Measurements from ENCODE around the gene CSNK1G1. TPM values are rescaled to one million over a fixed set of nuclear protein-coding genes. Genes with fewer than 3 reads are reported as not detected.

Gene CSNK1G1
- total RNA-seq, 1 donor from 2014 or later = 32.5 TPM

DNA sequence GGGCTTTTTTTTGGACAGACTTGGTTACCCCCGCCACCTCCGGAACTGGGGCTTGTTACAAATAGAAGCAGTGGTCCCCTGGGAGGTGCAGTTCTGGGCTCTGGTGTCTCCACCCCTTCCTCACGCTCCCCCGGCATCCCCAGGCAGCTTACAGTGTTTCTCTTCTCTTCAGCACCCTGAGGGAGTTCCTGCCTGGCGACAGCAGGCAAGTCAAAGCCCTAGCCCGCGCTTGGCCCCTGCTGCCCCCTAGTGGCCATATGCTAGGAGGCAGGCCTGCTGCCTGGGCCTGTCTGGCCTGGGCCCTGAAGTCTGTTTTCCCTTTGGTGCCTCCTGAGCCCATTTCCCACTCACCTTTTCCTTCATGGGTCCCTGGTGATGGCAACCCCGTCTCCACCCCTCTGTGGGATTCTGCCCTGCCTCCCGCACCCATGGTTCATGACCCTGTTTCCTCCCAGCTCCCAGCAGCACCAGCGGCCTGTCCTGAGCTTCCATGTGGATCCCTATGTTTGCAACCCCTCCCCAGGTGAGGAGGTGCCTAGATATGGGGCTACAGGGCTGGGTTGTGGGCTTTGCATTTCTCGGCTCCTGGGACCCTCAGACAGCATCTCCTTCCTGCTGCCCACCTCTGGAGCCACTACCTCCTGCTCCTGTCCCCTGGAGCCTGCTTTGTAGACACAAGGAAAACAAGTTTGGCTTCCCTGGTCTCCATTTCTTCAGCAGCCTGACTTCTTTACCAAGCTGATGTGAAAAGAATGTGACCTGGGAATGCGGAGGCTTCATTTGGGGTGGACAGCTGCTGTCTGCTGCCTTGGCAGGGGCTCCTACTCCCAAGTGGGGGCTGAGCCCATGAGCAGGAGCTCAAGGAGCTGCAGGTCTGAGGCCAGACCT, 202.2 kb downstream of the CSNK1G1 start:
- peak; percentile 79 for DNase-seq

DNA sequence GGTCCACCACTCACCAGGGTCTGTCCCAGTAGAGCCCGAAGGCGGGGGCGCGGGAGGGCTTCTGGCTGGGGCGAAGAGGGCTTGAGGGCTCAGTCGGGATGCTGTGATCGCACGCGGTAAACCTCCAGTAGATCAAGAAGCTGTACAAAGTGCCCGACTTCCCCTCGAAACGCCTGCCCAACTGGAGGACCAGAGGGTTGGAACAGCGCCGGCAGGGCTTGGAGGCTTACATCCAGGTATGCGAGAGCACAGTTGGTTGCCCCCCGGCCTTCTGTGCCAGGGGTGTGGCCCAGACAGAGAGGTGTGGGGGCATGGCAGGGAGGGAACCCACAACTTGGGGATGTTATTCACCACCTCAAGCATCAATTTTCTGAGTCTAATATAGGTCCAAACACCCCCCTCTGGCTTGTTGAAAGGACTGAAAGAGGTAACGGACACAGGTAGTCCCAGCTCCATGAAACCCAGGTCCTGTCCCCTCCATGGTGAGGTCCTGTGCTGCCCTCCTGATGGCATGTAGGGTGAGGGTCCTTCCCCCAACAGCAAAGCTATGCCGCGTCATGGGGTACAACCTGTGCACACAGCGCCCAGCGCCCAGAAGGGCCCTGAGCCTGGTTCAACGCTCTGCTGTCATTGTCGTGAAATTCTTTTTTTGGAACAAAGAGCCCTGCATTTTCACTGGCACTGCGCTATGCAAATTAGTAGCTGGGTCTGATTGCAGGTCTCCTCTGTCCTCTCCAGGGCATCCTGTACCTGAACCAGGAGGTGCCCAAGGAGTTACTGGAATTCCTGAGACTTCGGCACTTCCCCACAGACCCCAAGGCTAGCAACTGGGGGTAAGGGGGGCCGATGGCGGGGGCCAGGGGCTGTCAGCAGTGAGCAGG, 203.2 kb downstream of the CSNK1G1 start:
- DNase-seq = no peak

DNA sequence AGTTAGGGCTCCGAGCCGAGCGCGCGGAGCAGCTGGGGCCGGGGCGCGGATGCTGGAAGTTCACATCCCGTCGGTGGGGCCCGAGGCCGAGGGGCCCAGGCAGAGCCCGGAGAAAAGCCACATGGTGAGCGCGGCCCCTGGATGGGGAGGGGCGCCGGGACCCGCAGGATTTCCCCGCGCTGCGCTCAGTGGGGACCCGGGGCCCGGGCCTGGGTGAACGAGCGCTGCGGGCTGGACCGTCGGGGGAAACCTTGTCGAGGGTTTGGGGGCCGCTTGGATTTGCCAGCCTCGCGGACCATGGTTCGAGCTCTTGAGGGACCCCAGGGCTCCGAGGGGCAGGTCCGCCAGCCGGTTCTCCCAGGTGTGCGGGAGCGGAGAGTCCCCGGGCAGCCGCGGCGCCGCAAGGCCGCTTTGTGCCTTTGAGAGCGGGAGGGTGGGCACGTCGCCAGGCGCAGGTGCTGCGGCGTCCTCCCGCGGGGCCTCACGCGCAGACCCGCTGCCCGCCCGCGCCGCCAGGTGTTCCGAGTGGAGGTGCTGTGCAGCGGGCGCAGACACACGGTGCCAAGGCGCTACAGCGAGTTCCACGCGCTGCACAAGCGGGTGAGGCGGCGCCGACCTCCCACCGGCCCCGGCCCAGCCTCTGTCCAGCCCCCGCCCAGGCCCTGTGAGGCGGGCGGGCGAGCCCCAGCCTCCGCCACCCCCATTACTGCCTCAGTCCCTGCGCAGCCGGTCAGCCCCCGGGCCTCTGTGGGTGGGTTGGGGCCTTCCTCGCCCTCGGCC, 204.1 kb downstream of the CSNK1G1 start, which contains the start of gene SNX22:
Gene SNX22, plus strand, starts transcription at position 5 of the 780 bp plus-strand sequence. Its CDS starts 45 bp downstream, at position 50.
- DNase-seq = no peak

DNA sequence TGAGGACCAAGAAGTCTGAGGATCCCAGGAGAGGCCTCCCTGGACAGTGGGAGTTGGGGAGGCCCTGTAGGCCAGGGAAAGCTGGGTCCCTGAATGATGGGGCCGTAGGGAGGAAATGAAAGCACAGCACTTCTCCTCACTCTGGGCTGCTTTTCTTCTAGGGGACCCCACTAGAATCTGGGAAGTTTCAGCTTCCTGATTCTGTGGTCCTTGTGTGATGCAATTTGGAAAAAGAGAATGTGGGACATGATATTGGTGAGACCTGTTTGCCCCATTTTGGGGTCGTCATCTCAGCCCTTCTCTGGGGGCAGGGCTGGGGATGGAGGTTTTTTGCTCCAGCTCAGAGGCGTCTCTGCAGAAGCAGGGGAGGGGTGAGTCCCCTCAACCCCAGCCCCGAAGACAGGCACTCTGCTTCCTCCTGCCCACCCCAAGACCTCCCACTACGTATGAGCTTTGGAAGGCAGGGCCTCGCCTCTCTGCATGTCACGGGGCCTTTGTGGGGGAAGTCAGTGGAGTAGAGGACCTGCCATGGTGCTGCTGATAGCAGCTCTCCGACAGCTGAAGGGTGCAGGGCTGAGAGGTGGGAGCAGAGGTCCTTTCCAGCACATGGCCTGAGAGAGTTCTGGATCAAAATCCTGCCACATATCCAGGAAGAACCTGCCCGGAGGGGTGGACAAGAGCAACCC, 205.9 kb downstream of the CSNK1G1 start:
- DNase-seq = no peak

DNA sequence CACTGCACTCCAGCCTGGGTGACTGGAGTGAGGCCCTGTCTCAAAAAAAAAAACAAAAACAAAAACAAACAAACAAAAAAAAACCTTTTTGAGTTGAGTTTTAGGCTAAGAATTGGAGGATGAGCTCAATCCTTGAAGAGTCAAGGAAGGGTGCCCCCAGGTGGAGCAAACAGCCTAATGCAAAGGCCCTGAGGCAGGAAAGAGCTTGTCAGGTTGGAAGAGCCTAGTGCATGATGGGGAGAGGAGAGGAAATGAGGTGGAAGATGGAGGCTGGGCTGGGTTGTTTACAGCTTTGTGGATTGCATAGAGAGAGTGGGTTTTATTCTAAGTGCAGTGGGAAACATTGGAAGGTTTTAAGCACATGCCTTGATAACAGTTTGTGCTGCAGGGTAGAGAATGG, 206.5 kb downstream of the CSNK1G1 start:
- no peak for DNase-seq

DNA sequence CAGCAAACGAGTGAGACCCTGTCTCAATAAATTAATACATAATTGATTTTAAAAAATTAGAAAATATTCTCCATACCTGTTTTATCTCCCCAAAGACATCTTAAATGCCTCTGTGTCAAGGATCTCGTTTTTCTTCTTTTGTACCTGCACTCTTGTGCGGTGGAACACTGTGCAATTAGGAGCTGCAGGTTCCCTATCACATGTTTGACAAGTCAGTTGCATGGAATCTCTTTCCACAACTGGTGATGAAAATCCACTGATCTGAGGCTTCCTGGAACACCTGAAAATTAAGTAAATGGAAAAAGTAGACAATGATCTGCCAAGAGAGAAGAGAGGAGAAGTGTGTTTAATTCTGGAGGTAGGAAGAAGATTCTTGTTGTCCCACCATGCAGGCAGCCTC, 207.4 kb downstream of the CSNK1G1 start:
- no peak for DNase-seq

DNA sequence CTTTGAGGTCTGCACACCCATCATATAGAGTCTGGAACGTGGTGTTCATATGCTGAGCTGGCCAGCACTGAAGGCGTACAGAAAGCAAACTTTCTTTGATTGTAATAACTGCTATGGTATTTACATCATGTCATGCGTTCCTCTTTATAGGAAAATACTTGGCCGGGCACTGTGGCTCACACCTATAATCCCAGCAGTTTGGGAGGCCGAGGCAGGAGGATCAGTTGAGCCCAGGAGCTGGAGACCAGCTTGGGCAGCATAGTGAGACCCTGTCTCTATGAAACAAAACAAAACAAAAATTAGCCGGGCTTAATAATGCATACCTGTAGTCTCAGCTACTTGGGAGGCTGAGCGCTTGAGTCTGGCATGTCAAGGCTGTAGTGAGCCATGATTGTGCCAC, 207.8 kb downstream of the CSNK1G1 start:
- no peak for DNase-seq

DNA sequence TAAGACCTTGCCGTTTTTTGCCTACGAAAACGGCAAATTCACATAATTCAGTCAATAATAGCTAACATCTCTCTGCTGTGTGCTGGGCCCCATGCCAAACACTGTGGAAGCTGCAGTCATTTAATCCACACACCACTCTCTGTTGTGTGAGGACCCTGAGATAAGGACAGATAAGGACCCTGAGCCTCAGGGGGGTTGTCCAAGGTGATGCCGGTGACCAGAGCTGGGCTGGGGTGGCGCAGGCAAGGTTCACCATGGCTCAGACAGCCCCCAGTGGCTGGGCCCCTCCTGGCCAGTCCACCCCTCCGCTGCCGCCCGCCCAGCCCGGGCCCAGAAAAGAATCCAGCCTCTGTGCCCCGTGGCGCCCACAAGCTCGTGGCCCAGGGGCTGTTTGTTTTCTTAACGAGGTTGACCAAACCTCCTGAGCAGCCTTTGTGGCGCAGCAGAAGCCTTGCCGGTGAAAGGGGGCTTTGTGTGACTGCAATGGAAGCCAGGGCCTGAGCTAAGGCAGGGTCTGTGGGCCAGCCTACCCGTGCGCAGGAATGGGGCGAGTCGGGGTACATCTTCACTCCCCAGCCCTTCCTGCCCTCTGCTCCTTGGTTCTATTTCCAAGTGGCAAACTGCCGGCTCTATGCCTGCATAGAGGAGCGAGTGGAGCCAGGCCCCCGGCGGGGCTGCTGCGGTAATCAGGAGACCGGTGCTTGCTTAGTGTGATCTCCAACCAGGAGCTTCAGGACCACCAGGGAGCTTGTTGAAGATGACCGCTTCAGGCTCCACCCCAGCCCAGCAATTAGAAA, 208.9 kb downstream of the CSNK1G1 start:
- no peak for DNase-seq

DNA sequence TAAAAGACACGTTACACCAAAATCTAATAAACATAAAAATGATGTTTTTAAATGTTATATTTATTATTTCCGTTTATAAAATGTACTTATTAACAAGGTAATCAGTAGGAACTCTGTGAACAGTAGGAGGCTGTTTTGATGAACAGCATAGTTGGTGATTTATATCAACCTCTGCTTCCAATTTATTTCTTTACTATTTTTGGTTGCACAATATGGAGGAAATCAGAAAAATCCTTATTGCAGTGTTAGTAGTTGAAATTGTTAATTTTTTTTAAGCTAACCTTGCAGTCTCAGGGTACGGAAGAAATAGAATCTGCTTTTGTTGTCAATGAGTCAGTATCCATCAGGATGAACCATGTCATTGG, 209.5 kb downstream of the CSNK1G1 start:
- peak; percentile 17 for DNase-seq

DNA sequence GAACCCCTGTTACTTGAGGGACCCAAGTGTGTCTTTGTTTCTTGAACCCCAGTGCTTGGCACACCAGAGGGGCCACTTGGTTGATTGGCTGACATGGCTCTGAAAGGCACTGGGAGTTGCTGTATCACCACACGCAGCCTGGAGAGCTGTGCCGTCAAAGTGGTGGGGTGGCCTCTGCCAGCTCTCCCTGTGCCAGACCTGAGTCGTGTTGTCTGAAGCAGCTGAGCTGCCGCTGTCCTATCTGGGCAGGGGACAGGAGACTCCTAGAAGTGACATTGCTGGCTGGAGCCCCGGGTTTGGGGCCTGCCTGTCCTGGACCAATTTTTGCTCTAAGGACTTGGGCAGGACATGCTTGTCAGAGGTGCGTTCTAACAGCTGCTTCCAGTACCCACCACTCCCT, 209.9 kb downstream of the CSNK1G1 start:
- DNase-seq = no peak

DNA sequence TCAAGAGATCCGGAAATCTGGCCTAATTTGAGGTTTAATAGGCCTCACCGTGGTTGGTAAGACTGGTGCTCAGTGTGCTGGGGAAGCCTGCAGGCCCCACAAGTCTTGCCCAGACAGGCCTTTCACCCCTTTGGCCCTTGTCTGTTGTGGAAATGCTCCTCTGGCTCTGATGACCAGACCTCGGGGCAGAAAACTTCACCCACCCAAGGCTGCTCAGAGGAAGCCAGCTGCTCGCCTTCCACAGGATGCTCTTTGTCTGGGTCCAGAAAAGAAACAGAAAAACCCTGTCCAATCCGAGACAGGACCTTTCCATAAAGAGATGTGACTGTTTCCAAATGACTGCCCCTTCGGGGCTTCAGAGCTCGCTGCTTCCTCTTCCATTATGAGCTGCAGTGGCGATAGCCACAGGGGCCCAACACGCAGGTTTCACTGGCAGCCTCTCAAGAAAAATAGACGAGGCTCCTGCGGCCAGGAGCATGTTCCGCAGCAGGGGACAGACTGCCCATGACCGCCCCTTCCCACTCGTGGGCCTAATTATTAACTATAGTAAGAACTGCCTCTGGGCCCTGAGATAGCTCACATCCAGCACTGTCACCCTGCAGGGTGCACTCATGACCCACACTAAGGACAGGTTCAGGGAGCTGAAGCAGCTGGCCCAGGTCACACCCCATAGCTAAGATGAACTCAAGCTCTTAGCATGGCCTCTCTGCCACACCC, 211.2 kb downstream of the CSNK1G1 start:
- no peak for DNase-seq

DNA sequence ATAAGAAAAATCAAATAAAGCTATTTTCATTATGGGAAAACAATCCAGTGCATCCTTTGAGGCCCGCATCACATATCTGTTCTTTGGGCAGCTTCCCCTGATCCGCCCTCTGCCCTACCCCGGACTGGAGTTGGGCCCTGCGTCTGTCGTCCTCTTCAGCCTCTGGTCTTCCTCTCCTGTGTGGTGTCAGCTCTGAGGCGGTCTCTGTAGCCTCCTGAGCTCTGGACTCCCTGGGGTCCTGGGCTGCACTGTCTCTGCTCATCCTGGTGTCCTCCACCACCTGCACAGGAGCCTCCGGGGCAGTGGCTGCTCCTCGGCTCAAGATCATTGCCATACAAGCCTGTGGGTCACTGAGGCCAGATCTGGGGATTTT, 211.8 kb downstream of the CSNK1G1 start:
- no peak for DNase-seq

DNA sequence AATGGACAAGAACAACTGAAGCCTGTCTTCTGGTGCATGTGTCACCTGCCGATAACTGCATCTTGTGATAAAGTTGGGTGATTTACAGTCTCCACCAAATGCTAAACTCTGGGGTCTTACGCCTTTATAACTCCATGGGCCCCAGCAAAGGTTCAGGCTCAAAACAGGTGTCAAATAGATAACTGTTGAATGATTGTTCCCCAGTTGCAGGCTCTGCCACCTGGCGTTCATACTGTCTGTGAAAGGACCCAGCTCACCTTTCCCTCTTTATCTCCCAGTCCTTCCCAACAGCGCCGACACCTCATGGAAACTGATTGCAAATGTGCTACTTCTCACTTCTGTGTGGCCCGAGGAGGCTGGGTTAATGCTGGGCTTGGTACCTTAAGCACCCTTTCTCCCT, 212.7 kb downstream of the CSNK1G1 start:
- no peak for DNase-seq

DNA sequence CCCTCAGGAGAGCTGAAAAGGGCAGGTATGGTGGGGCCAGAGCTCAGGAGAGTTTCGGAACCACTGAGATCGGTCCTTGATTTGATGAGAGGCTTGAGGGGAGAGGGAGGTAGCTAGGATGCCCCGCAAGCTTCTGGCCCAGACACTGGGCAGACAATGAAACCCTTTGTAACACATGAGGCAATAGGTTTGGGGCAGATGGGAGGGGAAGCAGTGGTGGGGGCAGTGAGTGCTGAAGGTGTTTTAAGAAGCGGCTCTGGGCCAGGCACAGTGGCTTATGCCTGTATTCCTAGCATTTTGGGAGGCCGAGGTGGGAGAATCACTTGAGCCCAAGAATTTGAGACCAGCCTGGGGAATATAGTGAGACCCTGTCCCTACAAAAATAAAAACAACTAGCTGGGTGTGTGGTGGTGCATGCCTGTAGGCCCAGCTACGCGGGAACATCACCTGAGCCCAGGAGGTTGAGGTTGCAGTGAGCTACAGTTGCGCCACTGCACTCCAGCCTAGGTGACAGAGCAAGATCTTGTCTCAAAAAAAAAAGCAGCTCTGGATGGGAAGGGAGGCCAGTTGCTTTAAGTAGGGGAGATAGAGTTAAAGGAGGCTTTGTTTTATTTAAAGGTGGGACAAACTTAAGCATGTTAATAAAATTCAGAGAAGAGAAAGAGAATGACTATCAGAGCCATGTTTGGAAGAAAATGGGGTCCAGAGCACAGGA, 214.0 kb downstream of the CSNK1G1 start:
- no peak for DNase-seq

DNA sequence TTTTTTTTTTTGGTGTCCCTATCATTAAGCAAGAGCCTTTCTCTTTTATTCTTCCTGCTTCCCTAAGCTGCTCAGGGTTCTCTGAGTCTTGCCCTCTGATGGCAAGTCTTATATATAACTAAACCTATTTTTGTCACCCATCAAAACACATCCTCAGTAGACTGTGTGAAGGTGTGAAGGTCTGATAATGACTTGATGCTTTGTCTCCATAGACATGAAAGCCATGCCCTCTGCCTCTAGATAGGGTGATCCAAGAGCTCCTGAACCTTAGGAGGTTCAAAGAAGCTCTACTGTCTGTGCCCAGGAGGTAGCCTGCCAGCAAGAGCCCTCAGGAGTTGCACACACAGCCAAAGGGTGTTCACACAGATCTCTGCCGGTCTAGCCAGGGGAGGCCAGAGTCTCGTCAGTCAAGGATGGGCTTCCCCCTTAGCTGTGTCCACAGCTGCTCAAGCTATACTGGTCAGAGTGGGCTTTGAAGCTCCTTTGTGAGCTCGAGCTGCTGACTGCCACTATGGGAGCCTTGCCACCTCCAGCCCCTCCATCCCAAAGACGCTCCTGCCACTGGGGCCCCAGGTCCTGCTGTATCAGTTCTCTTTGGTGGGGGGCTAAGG, 217.5 kb downstream of the CSNK1G1 start:
- no peak for DNase-seq

DNA sequence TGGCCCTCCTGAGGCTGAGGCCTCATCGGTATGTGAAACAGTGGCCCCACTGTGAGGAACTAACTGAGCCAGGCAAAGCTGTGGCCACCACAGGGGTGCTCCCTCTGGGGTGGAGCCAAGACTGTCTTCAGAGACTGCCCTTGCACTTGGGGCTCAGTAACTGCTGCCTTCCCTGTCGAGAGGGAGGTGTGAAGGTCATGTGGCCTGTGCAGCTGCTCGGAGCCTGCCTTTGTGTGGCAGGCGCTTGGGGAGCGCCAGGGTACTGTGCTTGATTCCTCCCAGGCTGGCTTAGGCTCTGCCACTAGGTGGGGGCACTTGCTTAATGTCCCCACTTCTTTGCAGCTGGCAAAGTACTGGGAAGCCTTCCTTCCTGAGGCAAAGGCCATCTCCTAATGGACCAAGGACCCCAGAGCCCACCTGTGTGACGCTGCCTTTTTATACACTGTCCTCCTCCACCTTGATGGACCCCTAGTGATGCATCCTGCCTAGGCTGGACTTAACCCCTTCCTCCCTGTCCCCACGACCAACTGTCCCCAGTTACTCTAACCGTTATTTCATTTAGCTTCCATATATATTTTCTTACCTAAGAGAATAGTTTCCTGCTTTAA, 218.6 kb downstream of the CSNK1G1 start:
- no peak for DNase-seq

DNA sequence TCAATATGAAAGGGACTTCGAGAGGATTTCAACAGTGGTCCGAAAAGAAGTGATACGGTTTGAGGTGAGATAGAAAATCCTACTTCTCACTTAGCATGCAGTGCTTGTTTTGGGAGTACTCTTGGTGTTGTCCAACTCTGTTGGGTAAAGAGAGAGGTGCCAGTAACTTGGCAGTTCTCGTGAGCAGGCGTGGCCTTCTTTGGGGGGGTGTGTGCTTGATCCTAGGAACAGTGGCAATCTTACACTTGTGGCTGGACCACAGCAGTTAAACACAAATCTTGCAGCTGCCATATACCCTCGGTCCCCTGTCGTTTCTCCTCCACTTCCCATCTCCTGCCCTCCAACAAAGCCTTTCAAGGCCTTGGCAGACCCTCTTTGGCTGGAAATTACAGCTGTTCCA, 219.6 kb downstream of the CSNK1G1 start:
- DNase-seq = no peak

DNA sequence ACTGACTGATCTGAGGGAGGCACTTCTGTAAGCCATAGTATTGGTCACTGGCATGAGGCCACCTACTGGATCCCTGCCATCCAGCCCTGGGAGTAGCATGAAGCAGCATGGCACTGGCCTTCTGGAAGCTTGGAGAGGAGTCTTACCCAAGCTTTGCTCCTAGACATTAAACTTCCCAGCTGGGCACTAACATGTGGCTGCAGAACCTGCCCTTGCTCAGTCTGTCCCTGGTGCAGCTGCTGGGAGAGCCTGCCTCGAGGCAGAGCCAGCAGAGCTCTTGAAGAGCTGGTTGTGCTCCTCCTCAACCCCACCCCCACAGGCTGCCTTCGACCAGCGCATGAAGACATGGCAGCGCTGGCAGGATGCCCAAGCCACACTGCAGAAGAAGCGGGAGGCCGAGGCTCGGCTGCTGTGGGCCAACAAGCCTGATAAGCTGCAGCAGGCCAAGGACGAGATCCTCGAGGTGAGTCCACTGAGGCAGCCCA, 221.6 kb downstream of the CSNK1G1 start:
- no peak for DNase-seq
